OCI-LY7 (cell line): ENCODE data around the gene RFX6.

Experiments
- EZH2phosphoT487 ChIP-seq: fragments of 200-600 bp; sonication (generic); IDR thresholded peaks from 2 replicates; pipeline ENCODE4 v1.6.1; 2018; ENCODE audit warnings: low read depth, borderline replicate concordance, mild to moderate bottlenecking, mixed run types, antibody characterized with exemption, low read length, moderate library complexity, mixed read lengths
- TF ChIP-seq, protein P1 (sequence below): fragments of 200-600 bp; sonication (generic); conservative IDR thresholded peaks from 2 replicates; pipeline ENCODE4 v1.5.1; 2014; ENCODE audit warnings: mild to moderate bottlenecking, antibody characterized with exemption, low read length, moderate library complexity, mixed read lengths

GRCh38 chr6:116887168-116887567 lies 10.1 kb downstream of the RFX6 start:
- TF ChIP-seq, protein P1, sequence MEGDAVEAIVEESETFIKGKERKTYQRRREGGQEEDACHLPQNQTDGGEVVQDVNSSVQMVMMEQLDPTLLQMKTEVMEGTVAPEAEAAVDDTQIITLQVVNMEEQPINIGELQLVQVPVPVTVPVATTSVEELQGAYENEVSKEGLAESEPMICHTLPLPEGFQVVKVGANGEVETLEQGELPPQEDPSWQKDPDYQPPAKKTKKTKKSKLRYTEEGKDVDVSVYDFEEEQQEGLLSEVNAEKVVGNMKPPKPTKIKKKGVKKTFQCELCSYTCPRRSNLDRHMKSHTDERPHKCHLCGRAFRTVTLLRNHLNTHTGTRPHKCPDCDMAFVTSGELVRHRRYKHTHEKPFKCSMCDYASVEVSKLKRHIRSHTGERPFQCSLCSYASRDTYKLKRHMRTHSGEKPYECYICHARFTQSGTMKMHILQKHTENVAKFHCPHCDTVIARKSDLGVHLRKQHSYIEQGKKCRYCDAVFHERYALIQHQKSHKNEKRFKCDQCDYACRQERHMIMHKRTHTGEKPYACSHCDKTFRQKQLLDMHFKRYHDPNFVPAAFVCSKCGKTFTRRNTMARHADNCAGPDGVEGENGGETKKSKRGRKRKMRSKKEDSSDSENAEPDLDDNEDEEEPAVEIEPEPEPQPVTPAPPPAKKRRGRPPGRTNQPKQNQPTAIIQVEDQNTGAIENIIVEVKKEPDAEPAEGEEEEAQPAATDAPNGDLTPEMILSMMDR: no peak
- no peak for TF ChIP-seq EZH2phosphoT487
